ENCODE results near the gene OR10H4. TPM values are rescaled to one million over a fixed set of nuclear protein-coding genes. Genes with fewer than 3 reads are reported as not detected.
"Not testable (repeated sequence)": the region's sequence is repeated elsewhere in the genome, so short reads cannot be mapped to it uniquely, and the experiment has no call there.

The OR10H4 gene
- total RNA-seq, 1 experiment from 2014 or later, result not detected

GRCh38 chr19:15937771-15938170 is 11.0 kb upstream of the OR10H4 start:
- no peak for DNase-seq (ENCODE audit: low read depth)

GRCh38 chr19:15944401-15944800 is 4.4 kb upstream of the OR10H4 start:
- no peak for DNase-seq (ENCODE audit: low read depth)

GRCh38 chr19:15945301-15945700 is 3.5 kb upstream of the OR10H4 start:
- no peak for DNase-seq (ENCODE audit: low read depth)

DNA sequence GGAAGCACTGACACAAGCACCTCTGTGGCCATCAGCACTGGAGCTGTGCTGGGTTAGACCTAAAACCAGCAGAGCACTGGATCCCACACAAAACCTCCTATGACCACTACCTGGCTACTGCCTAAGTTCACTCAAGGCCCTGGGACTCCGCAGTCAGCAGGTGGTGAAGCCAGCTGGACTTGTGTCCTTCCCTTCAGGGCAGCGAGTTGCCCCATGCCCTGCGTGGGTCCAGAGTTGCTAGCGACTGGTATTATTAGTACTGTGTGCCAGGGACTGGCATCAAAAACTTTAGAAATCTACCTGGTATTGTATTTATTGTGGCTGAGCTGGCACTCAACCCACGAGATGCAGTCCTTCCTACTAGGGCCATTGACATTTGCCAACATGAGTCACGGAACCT is 6.0 kb downstream of the OR10H4 start:
- DNase-seq (ENCODE audit: low read depth), result no peak

- no peak for DNase-seq (ENCODE audit: low read depth)
Observed at GRCh38 chr19:15962319-15962718, 13.5 kb downstream of the OR10H4 start.

DNA sequence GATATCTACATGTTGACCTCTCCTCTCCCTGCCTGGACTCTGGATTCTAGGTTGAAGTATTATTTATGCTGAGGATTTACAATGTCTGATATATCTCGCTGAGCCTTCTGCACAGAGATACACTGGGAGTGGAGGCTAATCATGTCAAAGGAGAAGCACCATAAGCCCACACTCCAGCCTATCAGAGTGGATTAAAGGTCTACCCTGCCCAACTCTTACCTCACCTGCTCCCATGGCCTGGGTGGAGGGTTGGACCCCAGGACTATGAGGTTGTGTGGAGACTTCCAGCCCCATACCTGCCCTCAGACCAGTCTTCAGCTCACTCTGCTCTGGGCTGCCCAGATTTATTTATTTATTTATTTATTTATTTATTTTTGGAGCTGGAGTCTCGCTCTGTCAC is 15.4 kb downstream of the OR10H4 start:
- no peak for DNase-seq (ENCODE audit: low read depth)

- no peak for DNase-seq (ENCODE audit: low read depth)
Observed at GRCh38 chr19:15971224-15971780, 22.5 kb downstream of the OR10H4 start.

- DNase-seq (ENCODE audit: low read depth), result not testable (repeated sequence)
Observed at GRCh38 chr19:15972043-15972442, 23.2 kb downstream of the OR10H4 start.

- no peak for DNase-seq (ENCODE audit: low read depth)
Observed at GRCh38 chr19:15974856-15975255, 26.0 kb downstream of the OR10H4 start.

GRCh38 chr19:15976836-15977689 is 28.3 kb downstream of the OR10H4 start:
- no peak for DNase-seq (ENCODE audit: low read depth)

DNA sequence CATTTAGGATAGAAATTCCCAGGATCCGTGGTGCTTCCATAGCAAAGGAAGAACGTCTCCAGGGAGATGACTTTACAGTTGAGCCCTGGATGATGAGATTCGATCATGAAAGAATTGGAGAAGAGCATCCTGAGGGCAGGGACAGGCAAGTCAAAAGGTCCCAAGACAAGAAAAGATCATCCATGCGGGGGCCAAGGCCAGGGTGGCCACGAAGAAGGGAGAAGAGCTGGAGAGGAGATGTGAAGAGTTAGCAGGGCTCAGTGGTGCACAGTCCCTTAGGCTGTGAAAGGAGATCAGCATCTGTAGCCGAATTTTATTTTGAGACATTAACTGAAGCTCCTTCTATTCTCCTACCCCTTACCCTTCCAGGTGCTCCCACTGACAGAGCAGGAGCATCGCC is 28.9 kb downstream of the OR10H4 start:
- DNase-seq (ENCODE audit: low read depth), result no peak

DNA sequence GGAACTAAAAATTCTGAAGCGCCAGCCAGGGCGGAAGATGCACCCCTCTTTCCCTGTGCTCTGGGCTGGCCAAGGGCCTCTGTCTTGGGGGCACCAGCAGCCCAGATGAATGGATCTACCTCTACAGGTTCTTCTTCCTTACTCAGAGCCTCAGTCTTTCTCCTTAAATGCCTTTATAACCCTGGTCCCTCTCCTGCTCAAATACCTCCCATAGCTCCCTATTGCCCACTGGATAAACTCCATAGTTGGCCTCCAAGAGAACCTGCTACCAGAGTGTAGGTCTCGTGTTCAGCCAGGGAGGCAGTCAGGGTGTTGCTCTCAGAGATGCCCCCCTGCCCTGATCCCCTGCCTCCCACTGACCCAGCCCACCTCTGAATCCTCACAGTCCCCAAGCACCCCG is 30.5 kb downstream of the OR10H4 start:
- DNase-seq (ENCODE audit: low read depth), result no peak

DNA sequence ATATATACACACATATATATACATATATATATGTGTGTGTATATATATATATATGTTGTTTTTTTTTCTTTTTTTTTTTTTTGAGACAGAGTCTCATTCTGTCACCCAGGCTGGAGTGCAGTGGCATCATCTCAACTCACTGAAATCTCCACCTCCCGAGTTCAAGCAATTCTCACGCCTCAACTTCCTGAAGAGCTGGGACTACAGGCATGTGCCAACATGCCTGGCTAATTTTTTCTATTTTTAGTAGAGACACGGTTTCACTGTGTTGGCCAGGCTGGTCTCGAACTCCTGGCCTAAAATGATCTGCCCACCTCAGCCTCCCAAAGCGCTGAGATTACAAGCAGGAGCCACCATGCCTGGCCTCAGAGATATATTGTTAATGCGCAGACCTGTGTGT is 37.0 kb downstream of the OR10H4 start:
- DNase-seq (ENCODE audit: low read depth), result not testable (repeated sequence)

DNA sequence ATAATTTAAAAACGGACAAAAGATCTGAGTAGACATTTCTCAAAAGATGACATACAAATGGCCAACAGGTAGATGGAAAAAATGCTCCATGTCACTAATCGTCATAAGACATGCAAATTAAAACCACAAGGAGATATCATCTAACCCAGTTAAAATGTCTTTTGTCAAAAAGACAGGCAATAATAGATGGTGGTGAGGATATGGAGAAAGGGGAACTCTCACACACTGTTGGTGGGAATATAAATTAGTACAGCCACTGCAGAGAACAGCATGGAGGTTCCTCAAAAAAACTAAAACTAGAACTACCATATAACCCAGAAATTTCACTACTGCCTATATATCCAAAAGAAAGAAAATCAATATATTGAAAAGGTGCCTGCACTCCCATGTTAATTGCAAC is 37.9 kb downstream of the OR10H4 start:
- DNase-seq (ENCODE audit: low read depth), result no peak

GRCh38 chr19:15989889-15990288 is 41.1 kb downstream of the OR10H4 start:
- DNase-seq (ENCODE audit: low read depth), result no peak

DNA sequence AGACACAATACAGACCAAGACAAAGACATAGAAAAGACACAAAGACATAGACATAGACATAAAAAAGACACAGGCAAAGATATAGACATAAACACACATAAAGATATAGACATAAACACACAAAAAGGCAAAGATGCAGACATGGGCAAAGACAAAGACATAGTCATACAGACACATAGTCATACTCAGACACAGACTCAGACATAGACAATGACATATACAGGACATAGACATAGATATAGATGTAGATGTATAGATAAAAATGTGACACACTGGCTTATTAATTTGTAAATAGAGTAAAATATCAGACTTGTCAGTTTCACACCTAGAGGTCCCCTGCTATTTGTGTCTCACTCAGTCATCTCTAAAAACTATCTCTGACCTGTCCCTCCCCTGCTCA is 42.8 kb downstream of the OR10H4 start:
- DNase-seq (ENCODE audit: low read depth), result no peak

DNA sequence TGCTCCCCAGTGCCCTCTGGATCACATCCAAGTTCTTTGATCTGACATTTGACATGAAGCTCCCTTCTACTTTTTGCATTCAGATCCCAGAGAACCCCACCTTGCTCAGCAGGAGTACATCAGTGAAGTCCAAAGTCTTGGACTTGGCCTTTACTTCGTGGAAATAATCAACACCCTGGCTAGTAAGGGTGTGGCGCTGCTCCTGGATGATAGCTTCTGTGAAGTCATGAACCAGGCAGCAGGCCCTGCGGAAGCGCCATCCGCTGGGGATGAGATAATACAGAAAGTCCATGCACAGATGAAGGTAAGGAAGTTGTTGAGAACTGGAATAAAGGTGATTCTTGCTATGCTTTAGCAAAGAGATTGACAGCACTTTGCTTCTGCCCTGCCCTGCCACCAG is 43.2 kb downstream of the OR10H4 start:
- DNase-seq (ENCODE audit: low read depth), result no peak

- DNase-seq (ENCODE audit: low read depth), result no peak
Observed at GRCh38 chr19:15995536-15995935, 46.7 kb downstream of the OR10H4 start.

DNA sequence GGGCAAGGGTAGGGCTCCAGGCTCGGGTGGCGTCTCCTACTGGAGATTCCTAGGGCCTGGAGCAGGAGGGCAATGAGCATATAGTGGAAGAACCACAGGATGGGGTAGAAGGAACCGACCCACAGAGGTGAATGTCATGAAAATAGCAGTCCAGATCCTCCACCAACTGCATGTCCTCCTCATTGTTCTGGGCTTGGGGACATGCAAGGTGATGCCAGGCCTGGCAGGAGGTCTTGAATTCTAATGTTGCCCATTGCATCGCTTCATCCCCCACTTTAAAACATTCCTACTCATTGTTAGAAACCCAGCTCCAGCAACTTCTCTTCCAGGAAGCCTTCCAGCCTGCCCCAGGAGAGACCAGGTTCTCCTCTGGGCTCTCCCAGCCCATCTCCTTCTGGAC is 49.4 kb downstream of the OR10H4 start:
- no peak for DNase-seq (ENCODE audit: low read depth)

Measured in M059J (cell line).